MM.1S (cell line): Measurements from ENCODE around the gene PLCH1.

Source experiments
- DNase-seq: peaks from one replicate; pipeline ENCODE4 v3.0.0-alpha.2; 2015
- H2AFZ ChIP-seq: fragments of 300-600 bp; sonication (generic); 2 replicates; pipeline ENCODE4 v1.6.0; 2016; ENCODE audit warnings: antibody characterized with exemption, low read length
- H3F3A ChIP-seq: fragments of 300-600 bp; sonication (generic); 2 replicates; pipeline ENCODE4 v1.6.1; 2016; ENCODE audit warnings: mild to moderate bottlenecking, antibody characterized with exemption, low read length, moderate library complexity, mixed read lengths; ENCODE audit not compliant: insufficient read depth
- H3K27ac ChIP-seq: fragments of 300-600 bp; sonication (generic); 2 replicates; pipeline ENCODE4 v1.5.1; 2016; ENCODE audit warnings: mild to moderate bottlenecking, low read length
- H3K27me3 ChIP-seq: fragments of 300-600 bp; sonication (generic); replicated peaks from 2 replicates; pipeline ENCODE4 v1.6.0; 2016; ENCODE audit warnings: low read length; ENCODE audit not compliant: insufficient read depth
- H3K36me3 ChIP-seq: fragments of 300-600 bp; sonication (generic); replicated peaks from 2 replicates; pipeline ENCODE4 v1.6.1; 2016; ENCODE audit warnings: mild to moderate bottlenecking, low read length, mixed read lengths; ENCODE audit not compliant: insufficient read depth
- H3K4me1 ChIP-seq: fragments of 300-600 bp; sonication (generic); 2 replicates; pipeline ENCODE4 v1.6.1; 2016; ENCODE audit warnings: low read length, mixed read lengths
- H3K4me2 ChIP-seq: fragments of 300-600 bp; sonication (generic); 2 replicates; pipeline ENCODE4 v1.6.0; 2016; ENCODE audit warnings: low read depth, low read length
- H3K4me3 ChIP-seq: fragments of 300-600 bp; sonication (generic); 2 replicates; pipeline ENCODE4 v1.5.1; 2016; ENCODE audit warnings: low read length, mixed read lengths
- H3K79me2 ChIP-seq: fragments of 300-600 bp; sonication (generic); 2 replicates; pipeline ENCODE4 v1.6.1; 2016; ENCODE audit warnings: mixed run types, low read length, mixed read lengths
- H3K9ac ChIP-seq: fragments of 300-600 bp; sonication (generic); 2 replicates; pipeline ENCODE4 v1.6.1; 2016; ENCODE audit warnings: low read length, mixed read lengths
- H3K9me2 ChIP-seq: fragments of 300-600 bp; sonication (generic); replicated peaks from 2 replicates; pipeline ENCODE4 v1.6.1; 2016; ENCODE audit warnings: mild to moderate bottlenecking, low read length, mixed read lengths; ENCODE audit not compliant: insufficient read depth
- H3K9me3 ChIP-seq: fragments of 300-600 bp; sonication (generic); replicated peaks from 2 replicates; pipeline ENCODE4 v1.6.1; 2016; ENCODE audit warnings: mild to moderate bottlenecking, low read length, mixed read lengths; ENCODE audit not compliant: insufficient read depth
- H4K20me1 ChIP-seq: fragments of 300-600 bp; sonication (generic); 2 replicates; pipeline ENCODE4 v1.6.1; 2016; ENCODE audit warnings: mild to moderate bottlenecking, low read length, moderate library complexity, mixed read lengths; ENCODE audit not compliant: insufficient read depth
- CTCF ChIP-seq: fragments of 300-600 bp; sonication (generic); IDR thresholded peaks from 2 replicates; pipeline ENCODE4 v1.5.1; 2016; ENCODE audit warnings: antibody characterized with exemption, low read length, mixed read lengths
- EZH2 ChIP-seq: fragments of 300-600 bp; sonication (generic); optimal IDR thresholded peaks from 2 replicates; pipeline ENCODE3; 2017; ENCODE audit warnings: low read depth, mild to moderate bottlenecking, antibody characterized with exemption, low read length, mixed read lengths
- EZH2phosphoT487 ChIP-seq: fragments of 300-600 bp; sonication (generic); IDR thresholded peaks from 2 replicates; pipeline ENCODE4 v1.6.1; 2018; ENCODE audit warnings: antibody characterized with exemption, low read length

PLCH1 gene

DNA sequence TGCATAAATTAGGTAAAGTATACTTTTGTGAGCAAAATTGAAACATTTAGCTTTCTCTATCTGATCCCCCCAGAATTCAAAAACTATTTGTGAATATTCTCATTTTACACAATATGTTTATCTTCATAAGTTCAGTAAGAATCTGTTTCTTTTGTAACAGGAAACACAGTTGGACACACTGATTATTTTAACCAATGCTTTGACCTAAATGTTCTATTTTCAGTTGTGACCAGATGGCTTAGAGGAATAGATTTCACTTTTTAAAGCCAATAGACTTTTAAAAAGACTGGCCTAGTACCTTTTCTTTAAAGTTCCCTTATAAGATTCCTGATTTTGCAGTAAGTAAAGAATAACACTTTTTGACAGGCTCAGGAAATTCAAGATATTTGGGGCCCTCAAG lies 377.4 kb downstream of the PLCH1 start:
- no peaks in the 10 kb centered on the region for H3K36me3 ChIP-seq
- no peak overlapping the region for H3K4me3 ChIP-seq
- no peaks in the 10 kb centered on the region for H3K27me3 ChIP-seq
- no peaks in the 10 kb centered on the region for H3F3A ChIP-seq
- TF ChIP-seq EZH2 (no peak), CTCF (no peak), EZH2phosphoT487 (no peak)
- no peaks in the 10 kb centered on the region for H4K20me1 ChIP-seq
- no peak overlapping the region for H2AFZ ChIP-seq
- no peaks in the 10 kb centered on the region for H3K9me2 ChIP-seq
- H3K9me3 ChIP-seq, result no peaks in the 10 kb centered on the region
- no peak overlapping the region for H3K27ac ChIP-seq
- peaks cover 10% of the 10 kb centered on the region; the same call in 1 of the 2 replicates for H3K4me1 ChIP-seq
- no peak overlapping the region for H3K9ac ChIP-seq
- H3K4me2 ChIP-seq, result peak overlapping the region; percentile 16; the same call in 1 of the 2 replicates
- peak; percentile 45 for DNase-seq
- H3K79me2 ChIP-seq, result no peaks in the 10 kb centered on the region

- Histone ChIP-seq H3K27me3 (no peaks in the 10 kb centered on the region), H3K4me1 (peaks cover 10% of the 10 kb centered on the region; the same call in 1 of the 2 replicates), H3K4me2 (no peak overlapping the region), H3K9me2 (no peaks in the 10 kb centered on the region), H3K4me3 (no peak overlapping the region), H2AFZ (no peak overlapping the region), H3K9ac (no peak overlapping the region), H3K27ac (no peak overlapping the region), H3K79me2 (no peaks in the 10 kb centered on the region), H3K9me3 (no peaks in the 10 kb centered on the region), H3K36me3 (no peaks in the 10 kb centered on the region), H3F3A (no peaks in the 10 kb centered on the region), H4K20me1 (no peaks in the 10 kb centered on the region)
- TF ChIP-seq EZH2phosphoT487 (no peak), EZH2 (no peak), CTCF (no peak)
- DNase-seq, result no peak
Observed at GRCh38 chr3:155365178-155365783, 379.6 kb downstream of the PLCH1 start.

DNA sequence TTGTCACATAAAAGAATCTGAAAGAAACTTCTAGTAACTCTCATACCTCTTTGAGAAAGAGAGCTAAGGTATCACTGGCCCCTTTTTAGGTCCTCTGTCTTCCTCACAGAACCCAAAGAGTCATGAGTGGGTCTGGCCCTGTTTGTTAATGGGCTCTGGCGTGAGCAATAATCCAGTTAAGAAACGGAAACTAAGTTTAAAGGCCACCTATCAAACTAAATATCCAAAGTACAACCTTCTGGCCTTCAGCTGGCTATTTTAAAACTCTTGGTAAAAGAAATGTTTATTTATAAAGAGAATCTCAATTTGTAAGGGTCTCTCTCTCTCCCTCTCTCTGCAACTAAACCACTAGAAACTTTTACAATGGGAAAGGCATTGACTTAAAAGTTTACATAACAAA lies 380.4 kb downstream of the PLCH1 start:
- Histone ChIP-seq H3F3A (no peaks in the 10 kb centered on the region), H3K4me2 (no peak overlapping the region), H3K9me2 (no peaks in the 10 kb centered on the region), H3K4me1 (peaks cover 10% of the 10 kb centered on the region; the same call in 1 of the 2 replicates), H3K9ac (no peak overlapping the region), H3K9me3 (no peaks in the 10 kb centered on the region), H3K4me3 (no peak overlapping the region), H3K36me3 (no peaks in the 10 kb centered on the region), H2AFZ (no peak overlapping the region), H3K27me3 (no peaks in the 10 kb centered on the region), H3K27ac (no peak overlapping the region), H4K20me1 (no peaks in the 10 kb centered on the region), H3K79me2 (no peaks in the 10 kb centered on the region)
- TF ChIP-seq EZH2phosphoT487 (no peak), EZH2 (no peak), CTCF (no peak)
- no peak for DNase-seq
